ENCODE results near the gene TRMT11. TPM values are rescaled to one million over a fixed set of nuclear protein-coding genes. Genes with fewer than 3 reads are reported as not detected.

Gene TRMT11
- total and polyA plus RNA-seq, 2 of the 8 experiments (the other 6 are each of a cell fraction or from before 2014, with no cell fraction given): 19.7 to 32.4 TPM

DNA sequence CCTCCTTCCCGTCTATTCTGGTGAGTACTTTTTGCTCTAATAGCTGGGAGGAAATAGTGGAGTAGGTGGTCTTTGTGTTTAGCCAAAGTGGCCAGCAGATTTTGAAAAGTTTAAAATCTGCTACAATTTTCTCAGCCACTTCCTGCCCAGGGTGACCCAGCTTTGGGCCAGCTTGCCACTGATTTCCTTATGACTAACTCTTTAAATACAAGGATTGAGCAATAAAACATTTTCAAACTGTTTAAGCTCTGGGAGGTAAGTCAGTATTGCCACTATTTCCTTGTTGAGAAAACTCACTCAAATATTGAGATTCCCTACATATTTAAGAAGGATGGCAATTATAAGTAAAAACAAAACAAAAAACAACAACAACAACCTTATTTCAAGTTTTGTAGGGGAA lies 54.5 kb downstream of the TRMT11 start (continued):
- TF ChIP-seq, protein P1, sequence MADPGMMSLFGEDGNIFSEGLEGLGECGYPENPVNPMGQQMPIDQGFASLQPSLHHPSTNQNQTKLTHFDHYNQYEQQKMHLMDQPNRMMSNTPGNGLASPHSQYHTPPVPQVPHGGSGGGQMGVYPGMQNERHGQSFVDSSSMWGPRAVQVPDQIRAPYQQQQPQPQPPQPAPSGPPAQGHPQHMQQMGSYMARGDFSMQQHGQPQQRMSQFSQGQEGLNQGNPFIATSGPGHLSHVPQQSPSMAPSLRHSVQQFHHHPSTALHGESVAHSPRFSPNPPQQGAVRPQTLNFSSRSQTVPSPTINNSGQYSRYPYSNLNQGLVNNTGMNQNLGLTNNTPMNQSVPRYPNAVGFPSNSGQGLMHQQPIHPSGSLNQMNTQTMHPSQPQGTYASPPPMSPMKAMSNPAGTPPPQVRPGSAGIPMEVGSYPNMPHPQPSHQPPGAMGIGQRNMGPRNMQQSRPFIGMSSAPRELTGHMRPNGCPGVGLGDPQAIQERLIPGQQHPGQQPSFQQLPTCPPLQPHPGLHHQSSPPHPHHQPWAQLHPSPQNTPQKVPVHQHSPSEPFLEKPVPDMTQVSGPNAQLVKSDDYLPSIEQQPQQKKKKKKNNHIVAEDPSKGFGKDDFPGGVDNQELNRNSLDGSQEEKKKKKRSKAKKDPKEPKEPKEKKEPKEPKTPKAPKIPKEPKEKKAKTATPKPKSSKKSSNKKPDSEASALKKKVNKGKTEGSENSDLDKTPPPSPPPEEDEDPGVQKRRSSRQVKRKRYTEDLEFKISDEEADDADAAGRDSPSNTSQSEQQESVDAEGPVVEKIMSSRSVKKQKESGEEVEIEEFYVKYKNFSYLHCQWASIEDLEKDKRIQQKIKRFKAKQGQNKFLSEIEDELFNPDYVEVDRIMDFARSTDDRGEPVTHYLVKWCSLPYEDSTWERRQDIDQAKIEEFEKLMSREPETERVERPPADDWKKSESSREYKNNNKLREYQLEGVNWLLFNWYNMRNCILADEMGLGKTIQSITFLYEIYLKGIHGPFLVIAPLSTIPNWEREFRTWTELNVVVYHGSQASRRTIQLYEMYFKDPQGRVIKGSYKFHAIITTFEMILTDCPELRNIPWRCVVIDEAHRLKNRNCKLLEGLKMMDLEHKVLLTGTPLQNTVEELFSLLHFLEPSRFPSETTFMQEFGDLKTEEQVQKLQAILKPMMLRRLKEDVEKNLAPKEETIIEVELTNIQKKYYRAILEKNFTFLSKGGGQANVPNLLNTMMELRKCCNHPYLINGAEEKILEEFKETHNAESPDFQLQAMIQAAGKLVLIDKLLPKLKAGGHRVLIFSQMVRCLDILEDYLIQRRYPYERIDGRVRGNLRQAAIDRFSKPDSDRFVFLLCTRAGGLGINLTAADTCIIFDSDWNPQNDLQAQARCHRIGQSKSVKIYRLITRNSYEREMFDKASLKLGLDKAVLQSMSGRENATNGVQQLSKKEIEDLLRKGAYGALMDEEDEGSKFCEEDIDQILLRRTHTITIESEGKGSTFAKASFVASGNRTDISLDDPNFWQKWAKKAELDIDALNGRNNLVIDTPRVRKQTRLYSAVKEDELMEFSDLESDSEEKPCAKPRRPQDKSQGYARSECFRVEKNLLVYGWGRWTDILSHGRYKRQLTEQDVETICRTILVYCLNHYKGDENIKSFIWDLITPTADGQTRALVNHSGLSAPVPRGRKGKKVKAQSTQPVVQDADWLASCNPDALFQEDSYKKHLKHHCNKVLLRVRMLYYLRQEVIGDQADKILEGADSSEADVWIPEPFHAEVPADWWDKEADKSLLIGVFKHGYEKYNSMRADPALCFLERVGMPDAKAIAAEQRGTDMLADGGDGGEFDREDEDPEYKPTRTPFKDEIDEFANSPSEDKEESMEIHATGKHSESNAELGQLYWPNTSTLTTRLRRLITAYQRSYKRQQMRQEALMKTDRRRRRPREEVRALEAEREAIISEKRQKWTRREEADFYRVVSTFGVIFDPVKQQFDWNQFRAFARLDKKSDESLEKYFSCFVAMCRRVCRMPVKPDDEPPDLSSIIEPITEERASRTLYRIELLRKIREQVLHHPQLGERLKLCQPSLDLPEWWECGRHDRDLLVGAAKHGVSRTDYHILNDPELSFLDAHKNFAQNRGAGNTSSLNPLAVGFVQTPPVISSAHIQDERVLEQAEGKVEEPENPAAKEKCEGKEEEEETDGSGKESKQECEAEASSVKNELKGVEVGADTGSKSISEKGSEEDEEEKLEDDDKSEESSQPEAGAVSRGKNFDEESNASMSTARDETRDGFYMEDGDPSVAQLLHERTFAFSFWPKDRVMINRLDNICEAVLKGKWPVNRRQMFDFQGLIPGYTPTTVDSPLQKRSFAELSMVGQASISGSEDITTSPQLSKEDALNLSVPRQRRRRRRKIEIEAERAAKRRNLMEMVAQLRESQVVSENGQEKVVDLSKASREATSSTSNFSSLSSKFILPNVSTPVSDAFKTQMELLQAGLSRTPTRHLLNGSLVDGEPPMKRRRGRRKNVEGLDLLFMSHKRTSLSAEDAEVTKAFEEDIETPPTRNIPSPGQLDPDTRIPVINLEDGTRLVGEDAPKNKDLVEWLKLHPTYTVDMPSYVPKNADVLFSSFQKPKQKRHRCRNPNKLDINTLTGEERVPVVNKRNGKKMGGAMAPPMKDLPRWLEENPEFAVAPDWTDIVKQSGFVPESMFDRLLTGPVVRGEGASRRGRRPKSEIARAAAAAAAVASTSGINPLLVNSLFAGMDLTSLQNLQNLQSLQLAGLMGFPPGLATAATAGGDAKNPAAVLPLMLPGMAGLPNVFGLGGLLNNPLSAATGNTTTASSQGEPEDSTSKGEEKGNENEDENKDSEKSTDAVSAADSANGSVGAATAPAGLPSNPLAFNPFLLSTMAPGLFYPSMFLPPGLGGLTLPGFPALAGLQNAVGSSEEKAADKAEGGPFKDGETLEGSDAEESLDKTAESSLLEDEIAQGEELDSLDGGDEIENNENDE (IDR thresholded peaks at IDR 0.05; ENCODE audit: insufficient replicate concordance, low read length): no peak
- TF ChIP-seq MAFK (IDR thresholded peaks at IDR 0.05; ENCODE audit: low read depth, low read length) (no peak), TEAD4 (IDR thresholded peaks at IDR 0.05; ENCODE audit: low read depth, low read length) (no peak)
- TF ChIP-seq, protein P2, sequence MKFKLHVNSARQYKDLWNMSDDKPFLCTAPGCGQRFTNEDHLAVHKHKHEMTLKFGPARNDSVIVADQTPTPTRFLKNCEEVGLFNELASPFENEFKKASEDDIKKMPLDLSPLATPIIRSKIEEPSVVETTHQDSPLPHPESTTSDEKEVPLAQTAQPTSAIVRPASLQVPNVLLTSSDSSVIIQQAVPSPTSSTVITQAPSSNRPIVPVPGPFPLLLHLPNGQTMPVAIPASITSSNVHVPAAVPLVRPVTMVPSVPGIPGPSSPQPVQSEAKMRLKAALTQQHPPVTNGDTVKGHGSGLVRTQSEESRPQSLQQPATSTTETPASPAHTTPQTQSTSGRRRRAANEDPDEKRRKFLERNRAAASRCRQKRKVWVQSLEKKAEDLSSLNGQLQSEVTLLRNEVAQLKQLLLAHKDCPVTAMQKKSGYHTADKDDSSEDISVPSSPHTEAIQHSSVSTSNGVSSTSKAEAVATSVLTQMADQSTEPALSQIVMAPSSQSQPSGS (IDR thresholded peaks at IDR 0.05; ENCODE audit: low read length): no peak
